ENCODE measurements around the gene GPHN. TPM values are rescaled to one million over a fixed set of nuclear protein-coding genes. Genes with fewer than 3 reads are reported as not detected.

Gene GPHN
- total RNA-seq, 1 donor from 2014 or later = 32.1 TPM

DNA sequence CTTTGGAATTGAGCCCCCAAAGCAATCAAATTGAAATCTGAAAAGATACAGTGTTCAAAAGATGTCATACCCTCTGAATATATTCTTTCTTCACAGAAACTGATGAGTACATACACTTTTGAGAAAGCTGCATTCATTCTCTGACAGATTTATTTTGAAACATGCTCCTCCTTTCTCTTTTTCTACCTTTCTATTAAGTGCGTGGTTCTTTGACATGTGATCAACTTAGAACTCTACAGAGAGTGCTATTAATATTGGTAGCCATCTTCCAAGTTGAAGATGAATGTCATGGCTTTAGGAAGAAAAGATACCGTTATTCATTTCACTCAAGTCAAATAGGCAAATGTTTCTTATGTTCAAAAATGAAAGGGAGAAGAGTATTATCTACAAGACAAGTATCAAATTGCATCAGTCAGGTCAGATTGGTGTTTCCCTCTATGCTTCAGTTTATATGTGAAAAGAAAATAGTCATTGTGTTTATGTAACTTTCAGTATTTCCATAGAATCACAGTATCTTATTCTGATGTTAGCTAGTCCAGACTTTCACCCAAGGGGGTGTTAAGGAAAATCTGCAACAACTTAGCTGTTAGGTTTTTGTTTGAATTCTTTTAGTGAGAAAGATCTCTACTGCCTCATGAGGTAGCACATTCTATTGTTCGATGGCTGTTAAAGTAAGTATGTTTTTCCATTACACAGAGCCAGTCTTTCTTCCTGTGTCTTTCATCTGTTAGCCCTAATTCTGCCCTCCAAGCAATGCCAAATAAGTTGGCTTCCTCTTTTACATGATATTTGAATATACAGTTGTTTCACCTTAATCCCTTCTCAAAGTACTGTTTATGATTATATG is 625.9 kb downstream of the GPHN start:
- Mint-ChIP-seq H3K27ac (peak overlapping the region; percentile 22), H3K27me3 (ENCODE audit: low read depth) (no peaks in the 10 kb centered on the region), H3K4me1 (peaks cover 17% of the 10 kb centered on the region), H3K9me3 (peaks cover 17% of the 10 kb centered on the region), H3K36me3 (peaks cover 23% of the 10 kb centered on the region), H3K4me3 (no peak overlapping the region)
- TF ChIP-seq, protein P1, sequence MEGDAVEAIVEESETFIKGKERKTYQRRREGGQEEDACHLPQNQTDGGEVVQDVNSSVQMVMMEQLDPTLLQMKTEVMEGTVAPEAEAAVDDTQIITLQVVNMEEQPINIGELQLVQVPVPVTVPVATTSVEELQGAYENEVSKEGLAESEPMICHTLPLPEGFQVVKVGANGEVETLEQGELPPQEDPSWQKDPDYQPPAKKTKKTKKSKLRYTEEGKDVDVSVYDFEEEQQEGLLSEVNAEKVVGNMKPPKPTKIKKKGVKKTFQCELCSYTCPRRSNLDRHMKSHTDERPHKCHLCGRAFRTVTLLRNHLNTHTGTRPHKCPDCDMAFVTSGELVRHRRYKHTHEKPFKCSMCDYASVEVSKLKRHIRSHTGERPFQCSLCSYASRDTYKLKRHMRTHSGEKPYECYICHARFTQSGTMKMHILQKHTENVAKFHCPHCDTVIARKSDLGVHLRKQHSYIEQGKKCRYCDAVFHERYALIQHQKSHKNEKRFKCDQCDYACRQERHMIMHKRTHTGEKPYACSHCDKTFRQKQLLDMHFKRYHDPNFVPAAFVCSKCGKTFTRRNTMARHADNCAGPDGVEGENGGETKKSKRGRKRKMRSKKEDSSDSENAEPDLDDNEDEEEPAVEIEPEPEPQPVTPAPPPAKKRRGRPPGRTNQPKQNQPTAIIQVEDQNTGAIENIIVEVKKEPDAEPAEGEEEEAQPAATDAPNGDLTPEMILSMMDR (IDR thresholded peaks at IDR 0.05; ENCODE audit: unreplicated experiment) = no peak
- no peak for DNase-seq (ENCODE audit: low spot score in 2 of 2, unreplicated experiment in 2 of 2)

DNA sequence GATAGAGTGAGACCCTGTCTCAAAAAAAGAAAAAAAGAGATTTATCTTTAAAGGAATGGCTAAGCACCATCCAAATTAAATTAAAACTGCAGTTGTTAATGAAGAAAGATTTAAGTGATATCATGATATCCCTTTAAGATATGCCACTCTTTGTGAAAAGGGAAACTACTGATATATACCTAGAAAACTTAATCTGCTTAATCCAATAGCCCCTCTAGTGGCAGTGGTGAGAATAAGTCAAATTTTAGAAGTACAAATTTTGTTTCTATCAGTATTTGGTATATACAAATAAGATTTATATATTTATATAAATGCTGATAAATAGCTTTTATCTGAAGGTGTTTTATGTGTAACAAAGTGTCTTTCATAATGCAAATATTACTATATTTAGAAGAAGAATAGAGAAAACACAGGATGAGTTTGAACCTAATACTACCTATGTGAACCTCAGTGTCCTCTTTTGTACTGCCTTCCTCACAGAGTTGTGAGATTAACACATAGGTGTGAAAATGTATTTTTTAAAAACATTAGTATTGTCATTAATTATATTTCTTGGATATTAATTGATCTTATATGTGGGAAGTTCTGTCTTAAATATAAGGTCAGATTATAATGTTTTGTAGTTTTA is 629.9 kb downstream of the GPHN start:
- H3K27me3 Mint-ChIP-seq (ENCODE audit: low read depth) = no peaks in the 10 kb centered on the region
- DNase-seq (ENCODE audit: low spot score in 2 of 2, unreplicated experiment in 2 of 2) = no peak
- TF ChIP-seq, protein P1 (IDR thresholded peaks at IDR 0.05; ENCODE audit: unreplicated experiment) = peak; percentile 46
- H3K27ac Mint-ChIP-seq = no peak overlapping the region
- peaks cover 4% of the 10 kb centered on the region for H3K36me3 Mint-ChIP-seq
- peaks cover 10% of the 10 kb centered on the region for H3K4me1 Mint-ChIP-seq
- no peaks in the 10 kb centered on the region for H3K9me3 Mint-ChIP-seq
- no peak overlapping the region for H3K4me3 Mint-ChIP-seq

DNA sequence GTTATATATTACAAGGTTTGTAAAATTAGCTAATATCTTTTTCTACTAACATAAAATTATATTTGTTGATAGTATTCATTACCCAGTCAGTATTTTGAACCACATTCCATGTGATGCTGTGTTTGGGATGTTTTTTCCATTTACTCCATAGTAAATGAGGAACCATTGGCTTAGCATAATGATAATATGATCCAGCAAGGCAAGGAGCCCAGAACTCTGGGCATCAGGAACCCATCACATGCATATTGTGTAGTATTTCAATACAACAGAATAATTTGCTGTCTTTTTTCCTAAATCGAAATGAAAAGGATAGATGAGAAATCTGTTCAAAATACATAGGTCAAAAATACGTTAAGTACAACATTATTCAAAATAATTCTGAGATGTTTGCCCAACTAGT is 632.6 kb downstream of the GPHN start:
- TF ChIP-seq, protein P1 (IDR thresholded peaks at IDR 0.05; ENCODE audit: unreplicated experiment) = no peak
- no peaks in the 10 kb centered on the region for H3K27me3 Mint-ChIP-seq (ENCODE audit: low read depth)
- H3K4me1 Mint-ChIP-seq = no peaks in the 10 kb centered on the region
- H3K4me3 Mint-ChIP-seq = no peak overlapping the region
- peaks cover 4% of the 10 kb centered on the region for H3K36me3 Mint-ChIP-seq
- H3K9me3 Mint-ChIP-seq = no peaks in the 10 kb centered on the region
- no peak overlapping the region for H3K27ac Mint-ChIP-seq
- DNase-seq (ENCODE audit: low spot score in 2 of 2, unreplicated experiment in 2 of 2) = no peak

DNA sequence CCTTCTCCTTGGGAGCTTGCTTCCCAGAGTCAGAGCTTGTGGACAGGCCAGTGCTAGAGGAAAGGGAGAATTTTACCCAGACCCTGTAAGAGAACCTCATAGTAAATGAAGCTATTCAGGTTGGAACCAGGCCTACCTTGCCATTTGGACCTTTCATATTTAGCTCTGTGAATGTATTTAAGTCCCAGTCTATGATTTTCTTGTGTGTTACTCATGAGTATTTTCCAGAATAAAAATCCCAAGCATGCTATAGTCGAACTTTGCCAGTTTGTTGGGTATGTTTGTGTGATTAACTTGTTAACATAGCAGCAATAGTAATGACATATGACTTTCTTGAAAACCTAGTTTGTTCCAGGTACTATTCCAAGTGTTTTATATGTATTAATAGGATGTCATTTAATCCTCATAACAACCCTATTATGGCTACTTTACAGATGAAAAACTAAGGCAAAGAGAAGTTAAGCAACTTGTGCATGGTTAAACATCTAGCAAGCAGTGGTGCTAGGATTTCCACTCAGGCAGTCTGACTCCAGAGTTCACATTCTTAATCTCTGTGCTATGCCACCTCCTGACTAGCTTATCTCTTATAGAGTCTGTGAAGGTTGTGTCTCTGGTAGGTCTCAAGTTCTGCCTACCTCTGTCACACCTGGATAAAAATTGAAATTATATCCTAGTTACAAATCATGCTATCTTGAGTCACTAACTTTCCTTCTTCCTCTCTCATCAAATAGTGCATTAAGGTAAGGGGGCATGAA is 633.4 kb downstream of the GPHN start:
- Mint-ChIP-seq H3K4me1 (no peaks in the 10 kb centered on the region), H3K36me3 (peaks cover 2% of the 10 kb centered on the region), H3K27me3 (ENCODE audit: low read depth) (no peaks in the 10 kb centered on the region), H3K4me3 (no peak overlapping the region), H3K27ac (no peak overlapping the region), H3K9me3 (no peaks in the 10 kb centered on the region)
- DNase-seq (ENCODE audit: low spot score in 2 of 2, unreplicated experiment in 2 of 2) = no peak
- TF ChIP-seq, protein P1 (IDR thresholded peaks at IDR 0.05; ENCODE audit: unreplicated experiment) = no peak

DNA sequence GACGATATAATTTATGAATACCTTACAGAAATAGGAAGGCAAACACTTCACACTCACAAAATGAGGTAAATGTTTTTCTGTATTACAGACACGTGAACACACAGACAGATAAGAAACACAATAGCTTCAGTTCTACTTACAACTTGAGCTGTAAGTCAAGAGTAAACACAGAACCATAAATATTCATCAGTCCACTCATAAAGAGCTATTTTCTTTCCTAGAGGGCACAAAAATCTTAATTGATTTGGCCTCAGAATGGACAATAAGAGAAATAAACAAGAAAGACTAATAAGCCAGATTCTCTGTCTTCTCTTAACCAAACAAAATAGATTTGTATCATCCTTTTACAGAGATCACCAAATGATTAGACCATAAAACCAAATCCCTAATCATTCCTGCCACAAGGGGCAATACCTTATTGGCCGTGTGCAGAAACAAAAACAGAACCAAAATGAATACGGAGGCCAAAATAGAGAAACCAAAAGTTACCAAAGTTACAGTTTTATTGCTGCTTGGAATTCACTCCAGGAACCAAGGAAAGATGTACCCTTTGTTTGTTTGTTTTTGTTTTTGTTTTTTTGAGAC is 643.2 kb downstream of the GPHN start:
- TF ChIP-seq, protein P1 (IDR thresholded peaks at IDR 0.05; ENCODE audit: unreplicated experiment) = peak; percentile 35
- no peak for DNase-seq (ENCODE audit: low spot score in 2 of 2, unreplicated experiment in 2 of 2)
- H3K9me3 Mint-ChIP-seq = no peaks in the 10 kb centered on the region
- H3K4me1 Mint-ChIP-seq = no peaks in the 10 kb centered on the region
- no peaks in the 10 kb centered on the region for H3K27me3 Mint-ChIP-seq (ENCODE audit: low read depth)
- no peak overlapping the region for H3K27ac Mint-ChIP-seq
- H3K36me3 Mint-ChIP-seq = no peaks in the 10 kb centered on the region
- H3K4me3 Mint-ChIP-seq = no peak overlapping the region

Measured in mesothelial cell of epicardium (in vitro differentiated cells).